ENCODE measurements around the gene ASNS.
A peak's percentile ranks its signal among the peaks of the same experiment; 100 is the strongest.
"Not testable (repeated sequence)": the region's sequence is repeated elsewhere in the genome, so short reads cannot be mapped to it uniquely, and the experiment has no call there.

Gene ASNS

GRCh38 chr7:97857544-97857943 lies 14.7 kb downstream of the ASNS start:
- H3K27ac ChIP-seq = no peak overlapping the region
- in situ Hi-C loops (cut with HindIII; ENCODE audit: low pct_ligation_motif_present, low sequenced_read_pairs) = no loop called here
- no peak overlapping the region for H3K4me3 ChIP-seq (ENCODE audit: low read depth, low read length)
- no peaks in the 10 kb centered on the region for H3K27me3 ChIP-seq (replicated peaks)
- H3K36me3 ChIP-seq (replicated peaks) = peaks cover 2% of the 10 kb centered on the region
- TF ChIP-seq CTCF (IDR thresholded peaks at IDR 0.05; ENCODE audit: low read depth, low read length, missing control alignments) = no peak
- DNase-seq = no peak

- in situ Hi-C loops (cut with HindIII; ENCODE audit: low pct_ligation_motif_present, low sequenced_read_pairs) = no loop called here
- H3K27ac ChIP-seq = no peak overlapping the region
- H3K27me3 ChIP-seq (replicated peaks) = no peaks in the 10 kb centered on the region
- no peak overlapping the region for H3K4me3 ChIP-seq (ENCODE audit: low read depth, low read length)
- peaks cover 6% of the 10 kb centered on the region for H3K36me3 ChIP-seq (replicated peaks)
- no peak for DNase-seq
- TF ChIP-seq CTCF (IDR thresholded peaks at IDR 0.05; ENCODE audit: low read depth, low read length, missing control alignments) = no peak
Observed at GRCh38 chr7:97851683-97852082, 20.5 kb downstream of the ASNS start.

GRCh38 chr7:97850262-97851031 lies 21.8 kb downstream of the ASNS start:
- in situ Hi-C loops (cut with HindIII; ENCODE audit: low pct_ligation_motif_present, low sequenced_read_pairs); H3K36me3 ChIP-seq (replicated peaks); H3K27ac ChIP-seq; H3K27me3 ChIP-seq (replicated peaks); DNase-seq; H3K4me3 ChIP-seq (ENCODE audit: low read depth, low read length): not testable (repeated sequence)

GRCh38 chr7:97847791-97848190 lies 24.4 kb downstream of the ASNS start:
- TF ChIP-seq CTCF (IDR thresholded peaks at IDR 0.05; ENCODE audit: low read depth, low read length, missing control alignments) = no peak
- in situ Hi-C loops (cut with HindIII; ENCODE audit: low pct_ligation_motif_present, low sequenced_read_pairs) = no loop called here
- Histone ChIP-seq H3K4me3 (ENCODE audit: low read depth, low read length) (no peak overlapping the region), H3K27me3 (replicated peaks) (no peaks in the 10 kb centered on the region), H3K27ac (no peak overlapping the region), H3K36me3 (replicated peaks) (peaks cover 6% of the 10 kb centered on the region)
- DNase-seq = no peak

- no peak for DNase-seq
- Histone ChIP-seq H3K27ac (no peak overlapping the region), H3K27me3 (replicated peaks) (no peaks in the 10 kb centered on the region), H3K4me3 (ENCODE audit: low read depth, low read length) (no peak overlapping the region), H3K36me3 (replicated peaks) (peaks cover 1% of the 10 kb centered on the region)
- in situ Hi-C loops (cut with HindIII; ENCODE audit: low pct_ligation_motif_present, low sequenced_read_pairs) = no loop called here
- no peak for TF ChIP-seq CTCF (IDR thresholded peaks at IDR 0.05; ENCODE audit: low read depth, low read length, missing control alignments)
Observed at GRCh38 chr7:97846945-97847344, 25.3 kb downstream of the ASNS start.

- DNase-seq = peak; percentile 16
- no peak overlapping the region for H3K27ac ChIP-seq
- H3K36me3 ChIP-seq (replicated peaks) = no peaks in the 10 kb centered on the region
- in situ Hi-C loops (cut with HindIII; ENCODE audit: low pct_ligation_motif_present, low sequenced_read_pairs) = no loop called here
- no peaks in the 10 kb centered on the region for H3K27me3 ChIP-seq (replicated peaks)
- TF ChIP-seq CTCF (IDR thresholded peaks at IDR 0.05; ENCODE audit: low read depth, low read length, missing control alignments) = peak; percentile 32
- no peak overlapping the region for H3K4me3 ChIP-seq (ENCODE audit: low read depth, low read length)
Observed at GRCh38 chr7:97845622-97846203, 26.5 kb downstream of the ASNS start.
